Omental fat pad (tissue), 4 donors: ENCODE results near the gene PKNOX2. TPM values are rescaled to one million over a fixed set of nuclear protein-coding genes. Genes with fewer than 3 reads are reported as not detected.

ENCODE experiments used
- ATAC-seq: fragments of 150-250 bp; one replicate; pipeline ENCODE4 v1.9.1; 2016; ENCODE audit warnings: mild to moderate bottlenecking, moderate library complexity; ENCODE audit not compliant: low FRiP score
- DNase-seq: peaks from one replicate; pipeline ENCODE4 v3.0.0-alpha.2; 2019; ENCODE audit warnings: low spot score
- CTCF ChIP-seq, 3 donors: fragments of 450-650 bp; IDR thresholded peaks; one replicate each; pipeline ENCODE4 v1.5.1; 2016 to 2017; ENCODE audit warnings: antibody characterized with exemption in 3 of 3, mild to moderate bottlenecking in 3 of 3, moderate library complexity in 2 of 3
- total RNA-seq, 4 donors: library from RNA; depleted of rRNA; stranded (reverse); fragments of >200 nt; gene quantifications; one replicate each; pipeline ENCODE4 v1.1.0, GENCODE V29; 2016

Gene PKNOX2
- total RNA-seq, 4 donors from 2014 or later, result 0.19 to 2.7 (median 0.82) TPM

GRCh38 chr11:125154378-125155099 is 10.0 kb upstream of the PKNOX2 start:
- TF ChIP-seq CTCF (IDR thresholded peaks at IDR 0.05), result no peak
- no peak for DNase-seq
- ATAC-seq, result no peak

- no peak for DNase-seq
- TF ChIP-seq CTCF (IDR thresholded peaks at IDR 0.05), result no peak
- ATAC-seq, result no peak
These were observed 9.5 kb upstream of the PKNOX2 start for GRCh38 chr11:125155100-125155444.

- no peak for DNase-seq
- no peak for TF ChIP-seq CTCF (IDR thresholded peaks at IDR 0.05)
- no peak for ATAC-seq
These were observed 8.8 kb upstream of the PKNOX2 start for GRCh38 chr11:125155767-125156166.

- TF ChIP-seq CTCF (IDR thresholded peaks at IDR 0.05), result no peak
- DNase-seq (no peak), ATAC-seq (no peak)
These were observed 8.0 kb upstream of the PKNOX2 start for GRCh38 chr11:125156346-125157117.

GRCh38 chr11:125157118-125157733 is 7.3 kb upstream of the PKNOX2 start:
- DNase-seq (no peak), ATAC-seq (no peak)
- TF ChIP-seq CTCF (IDR thresholded peaks at IDR 0.05), result no peak

GRCh38 chr11:125157953-125158680 is 6.4 kb upstream of the PKNOX2 start:
- no peak for DNase-seq
- no peak for ATAC-seq
- no peak for TF ChIP-seq CTCF (IDR thresholded peaks at IDR 0.05)
